GM12864 (cell line): ENCODE results near the gene SNX33.

Source experiments
- DNase-seq: peaks from one replicate; pipeline ENCODE4 v3.0.0-alpha.2; 2011; ENCODE audit warnings: low read depth
- H3K4me3 ChIP-seq: 2 replicates; pipeline ENCODE4 v1.5.1; 2011; ENCODE audit warnings: mild to moderate bottlenecking, low read depth, low read length, control low read depth
- TF ChIP-seq, protein P1 (sequence below): IDR thresholded peaks from 2 replicates; pipeline ENCODE4 v1.5.1; 2011; ENCODE audit warnings: low read depth, mild to moderate bottlenecking, moderate library complexity, low read length, control low read depth, inconsistent platforms; ENCODE audit errors: missing control alignments

SNX33 gene

DNA sequence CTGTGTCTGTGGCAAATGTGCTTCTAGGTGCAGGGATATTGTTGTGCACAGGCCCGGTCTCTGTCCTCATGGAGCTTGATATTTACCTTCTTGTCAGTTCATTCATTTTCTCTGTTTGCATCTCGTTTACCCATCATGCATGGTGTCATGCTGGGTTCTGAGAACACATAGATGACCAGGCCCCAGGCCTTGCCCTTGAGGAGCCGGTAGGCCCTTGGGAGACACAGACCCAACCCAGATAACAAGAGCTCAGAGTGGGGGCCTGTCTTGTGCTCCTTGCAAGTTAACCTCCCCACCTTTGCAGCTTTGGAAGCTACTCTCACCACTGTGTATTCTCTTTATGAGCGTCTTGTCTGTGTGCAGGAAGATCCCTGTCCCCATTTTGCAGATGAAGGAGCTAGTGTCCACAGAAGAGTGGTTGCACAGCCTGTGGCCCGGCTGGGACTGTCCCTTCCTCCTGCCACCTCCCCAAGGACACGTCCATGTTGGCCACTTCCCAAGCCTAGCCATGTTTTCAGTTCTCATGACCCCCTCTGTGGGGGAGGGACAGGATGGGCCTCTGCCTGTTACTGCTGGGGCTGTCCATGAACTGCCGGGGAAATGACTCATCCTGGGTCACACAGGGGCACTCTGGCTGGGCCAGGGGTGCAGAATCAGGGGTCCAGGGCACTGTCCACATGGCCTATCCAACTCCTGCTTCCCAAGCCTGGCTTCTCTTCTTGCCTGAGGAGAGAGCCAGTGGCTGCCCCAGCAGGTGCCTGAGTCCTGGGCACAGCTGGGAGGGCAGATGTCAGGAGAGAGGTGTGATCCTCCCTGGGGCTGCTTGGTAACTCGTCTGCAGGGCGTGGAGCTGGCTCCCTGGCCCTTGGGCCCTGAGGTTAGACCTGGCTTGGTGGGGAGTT is 3.4 kb downstream of the SNX33 start:
- H3K4me3 ChIP-seq, result no peak overlapping the region
- TF ChIP-seq, protein P1, sequence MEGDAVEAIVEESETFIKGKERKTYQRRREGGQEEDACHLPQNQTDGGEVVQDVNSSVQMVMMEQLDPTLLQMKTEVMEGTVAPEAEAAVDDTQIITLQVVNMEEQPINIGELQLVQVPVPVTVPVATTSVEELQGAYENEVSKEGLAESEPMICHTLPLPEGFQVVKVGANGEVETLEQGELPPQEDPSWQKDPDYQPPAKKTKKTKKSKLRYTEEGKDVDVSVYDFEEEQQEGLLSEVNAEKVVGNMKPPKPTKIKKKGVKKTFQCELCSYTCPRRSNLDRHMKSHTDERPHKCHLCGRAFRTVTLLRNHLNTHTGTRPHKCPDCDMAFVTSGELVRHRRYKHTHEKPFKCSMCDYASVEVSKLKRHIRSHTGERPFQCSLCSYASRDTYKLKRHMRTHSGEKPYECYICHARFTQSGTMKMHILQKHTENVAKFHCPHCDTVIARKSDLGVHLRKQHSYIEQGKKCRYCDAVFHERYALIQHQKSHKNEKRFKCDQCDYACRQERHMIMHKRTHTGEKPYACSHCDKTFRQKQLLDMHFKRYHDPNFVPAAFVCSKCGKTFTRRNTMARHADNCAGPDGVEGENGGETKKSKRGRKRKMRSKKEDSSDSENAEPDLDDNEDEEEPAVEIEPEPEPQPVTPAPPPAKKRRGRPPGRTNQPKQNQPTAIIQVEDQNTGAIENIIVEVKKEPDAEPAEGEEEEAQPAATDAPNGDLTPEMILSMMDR, result no peak
- no peak for DNase-seq

- no peak for DNase-seq
- H3K4me3 ChIP-seq, result no peak overlapping the region
- TF ChIP-seq, protein P1, result no peak
These were observed 4.3 kb downstream of the SNX33 start for GRCh38 chr15:75651810-75652543.

DNA sequence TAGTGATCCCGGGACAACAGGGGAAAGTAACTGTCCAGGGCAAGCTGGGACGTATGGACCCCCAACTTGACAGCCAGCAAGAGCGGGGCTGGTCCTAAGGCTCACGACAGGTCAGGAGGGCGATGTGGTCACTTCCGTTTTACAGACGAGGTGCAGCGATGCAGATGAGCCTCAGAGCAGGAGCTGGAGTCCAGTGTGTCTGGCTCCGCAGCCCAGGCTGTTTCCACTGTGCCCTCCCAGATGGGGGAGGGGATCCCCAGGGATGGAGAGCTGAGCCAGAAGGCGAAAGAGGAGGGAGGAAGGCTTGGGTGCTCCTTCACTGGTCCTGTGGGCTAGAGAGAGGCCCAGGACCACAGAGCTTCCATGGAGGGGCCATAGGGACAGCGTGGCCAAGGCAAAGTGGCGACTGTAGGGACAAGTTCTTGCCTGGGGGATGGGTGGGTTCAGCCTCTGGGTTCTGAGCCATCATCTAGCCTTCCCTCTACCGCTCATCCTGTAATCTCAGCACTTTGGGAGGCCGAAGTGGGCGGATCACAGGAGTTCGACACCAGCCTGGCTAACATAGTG is 5.7 kb downstream of the SNX33 start:
- no peak for DNase-seq
- TF ChIP-seq, protein P1, result no peak
- H3K4me3 ChIP-seq, result no peak overlapping the region

GRCh38 chr15:75654201-75654907 is 6.6 kb downstream of the SNX33 start:
- TF ChIP-seq, protein P1, result no peak
- DNase-seq, result no peak

GRCh38 chr15:75655931-75656330 is 8.2 kb downstream of the SNX33 start:
- no peak overlapping the region for H3K4me3 ChIP-seq
- DNase-seq, result no peak
- TF ChIP-seq, protein P1, result no peak

More at GRCh38 chr15:75654201-75654907, 6.6 kb downstream of the SNX33 start:
- no peak overlapping the region for H3K4me3 ChIP-seq

- DNase-seq, result no peak
- H3K4me3 ChIP-seq, result no peak overlapping the region
- TF ChIP-seq, protein P1, result no peak
These were observed 8.6 kb downstream of the SNX33 start for GRCh38 chr15:75656331-75656730.
